ENCODE data around the gene GALNTL6. TPM values are rescaled to one million over a fixed set of nuclear protein-coding genes. Genes with fewer than 3 reads are reported as not detected.

GALNTL6 gene
- total and polyA plus RNA-seq, 3 experiments from 2014 or later = not detected

GRCh38 chr4:172357006-172357540 lies 543.9 kb downstream of the GALNTL6 start:
- no peaks in the 10 kb centered on the region for H3K27me3 Mint-ChIP-seq
- H3K27ac ChIP-seq (ENCODE audit: low read depth, low read length) = no peak overlapping the region
- no peaks in the 10 kb centered on the region for H3K36me3 ChIP-seq (ENCODE audit: insufficient read depth, low read length)
- no peaks in the 10 kb centered on the region for H3K9me3 ChIP-seq (ENCODE audit: low read length)
- no peak overlapping the region for H3K27ac Mint-ChIP-seq
- no peaks in the 10 kb centered on the region for H3K36me3 Mint-ChIP-seq
- H3K4me1 Mint-ChIP-seq = no peaks in the 10 kb centered on the region
- peaks cover 0 to 13% (median 3%) of the 10 kb centered on the region in 5 donors for H3K9me3 Mint-ChIP-seq
- no peak for DNase-seq
- no peaks in the 10 kb centered on the region for H3K4me1 ChIP-seq (ENCODE audit: insufficient read depth, low read length)
- H3K4me3 ChIP-seq (ENCODE audit: low read length) = no peak overlapping the region
- H3K27me3 ChIP-seq (ENCODE audit: insufficient read depth, low read length, poor library complexity, severe bottlenecking) = no peaks in the 10 kb centered on the region
- CTCF ChIA-PET = no interaction called here
- no peak overlapping the region for H3K4me3 Mint-ChIP-seq
- POLR2A ChIA-PET = no interaction called here

GRCh38 chr4:172362569-172362968 lies 549.4 kb downstream of the GALNTL6 start:
- no peaks in the 10 kb centered on the region for H3K9me3 ChIP-seq (ENCODE audit: low read length)
- Mint-ChIP-seq H3K4me3 (no peak overlapping the region), H3K27ac (no peak overlapping the region), H3K9me3 (peaks cover 0 to 13% (median 11%) of the 10 kb centered on the region in 5 donors), H3K27me3 (no peaks in the 10 kb centered on the region), H3K36me3 (no peaks in the 10 kb centered on the region), H3K4me1 (no peaks in the 10 kb centered on the region)
- ChIA-PET POLR2A (no interaction called here), CTCF (no interaction called here)
- no peak for DNase-seq
- no peak overlapping the region for H3K4me3 ChIP-seq (ENCODE audit: low read length)
- H3K27ac ChIP-seq (ENCODE audit: low read depth, low read length) = no peak overlapping the region
- no peaks in the 10 kb centered on the region for H3K4me1 ChIP-seq (ENCODE audit: insufficient read depth, low read length)
- H3K27me3 ChIP-seq (ENCODE audit: insufficient read depth, low read length, poor library complexity, severe bottlenecking) = no peaks in the 10 kb centered on the region
- H3K36me3 ChIP-seq (ENCODE audit: insufficient read depth, low read length) = no peaks in the 10 kb centered on the region

GRCh38 chr4:172369471-172369959 lies 556.3 kb downstream of the GALNTL6 start:
- no peaks in the 10 kb centered on the region for H3K4me1 Mint-ChIP-seq
- Histone ChIP-seq H3K27ac (ENCODE audit: low read depth, low read length) (no peak overlapping the region), H3K4me3 (ENCODE audit: low read length) (no peak overlapping the region), H3K27me3 (ENCODE audit: insufficient read depth, low read length, poor library complexity, severe bottlenecking) (no peaks in the 10 kb centered on the region), H3K36me3 (ENCODE audit: insufficient read depth, low read length) (no peaks in the 10 kb centered on the region), H3K9me3 (ENCODE audit: low read length) (no peaks in the 10 kb centered on the region), H3K4me1 (ENCODE audit: insufficient read depth, low read length) (no peaks in the 10 kb centered on the region)
- ChIA-PET POLR2A (no interaction called here), CTCF (no interaction called here)
- H3K27ac Mint-ChIP-seq = no peak overlapping the region
- no peaks in the 10 kb centered on the region for H3K27me3 Mint-ChIP-seq
- DNase-seq = no peak
- no peaks in the 10 kb centered on the region for H3K36me3 Mint-ChIP-seq
- H3K4me3 Mint-ChIP-seq = no peak overlapping the region
- peaks cover 0 to 16% (median 5%) of the 10 kb centered on the region in 5 donors for H3K9me3 Mint-ChIP-seq

GRCh38 chr4:172377486-172378140 lies 564.4 kb downstream of the GALNTL6 start:
- Histone ChIP-seq H3K4me3 (ENCODE audit: low read length) (no peak overlapping the region), H3K27me3 (ENCODE audit: insufficient read depth, low read length, poor library complexity, severe bottlenecking) (no peaks in the 10 kb centered on the region), H3K27ac (ENCODE audit: low read depth, low read length) (no peak overlapping the region), H3K9me3 (ENCODE audit: low read length) (no peaks in the 10 kb centered on the region), H3K4me1 (ENCODE audit: insufficient read depth, low read length) (no peaks in the 10 kb centered on the region), H3K36me3 (ENCODE audit: insufficient read depth, low read length) (no peaks in the 10 kb centered on the region)
- Mint-ChIP-seq H3K27me3 (no peaks in the 10 kb centered on the region), H3K4me3 (no peak overlapping the region), H3K9me3 (peaks cover 2 to 11% (median 4%) of the 10 kb centered on the region in 5 donors), H3K4me1 (no peaks in the 10 kb centered on the region), H3K36me3 (no peaks in the 10 kb centered on the region), H3K27ac (no peak overlapping the region)
- CTCF ChIA-PET = no interaction called here
- POLR2A ChIA-PET = no interaction called here
- no peak for DNase-seq

GRCh38 chr4:172379834-172380233 lies 566.6 kb downstream of the GALNTL6 start:
- Mint-ChIP-seq H3K9me3 (peaks cover 4 to 11% (median 8%) of the 10 kb centered on the region in 5 donors), H3K4me1 (no peaks in the 10 kb centered on the region), H3K36me3 (no peaks in the 10 kb centered on the region), H3K27me3 (no peaks in the 10 kb centered on the region), H3K27ac (no peak overlapping the region), H3K4me3 (no peak overlapping the region)
- CTCF ChIA-PET = no interaction called here
- Histone ChIP-seq H3K27ac (ENCODE audit: low read depth, low read length) (no peak overlapping the region), H3K27me3 (ENCODE audit: insufficient read depth, low read length, poor library complexity, severe bottlenecking) (no peaks in the 10 kb centered on the region), H3K4me3 (ENCODE audit: low read length) (no peak overlapping the region), H3K36me3 (ENCODE audit: insufficient read depth, low read length) (no peaks in the 10 kb centered on the region), H3K9me3 (ENCODE audit: low read length) (no peaks in the 10 kb centered on the region), H3K4me1 (ENCODE audit: insufficient read depth, low read length) (no peaks in the 10 kb centered on the region)
- POLR2A ChIA-PET = no interaction called here
- DNase-seq = no peak

GRCh38 chr4:172390331-172390730 lies 577.1 kb downstream of the GALNTL6 start:
- Mint-ChIP-seq H3K27ac (no peak overlapping the region), H3K4me3 (no peak overlapping the region), H3K9me3 (peaks cover 4 to 25% (median 8%) of the 10 kb centered on the region in 5 donors), H3K27me3 (no peaks in the 10 kb centered on the region), H3K4me1 (no peaks in the 10 kb centered on the region), H3K36me3 (no peaks in the 10 kb centered on the region)
- CTCF ChIA-PET = no interaction called here
- DNase-seq = no peak
- Histone ChIP-seq H3K36me3 (ENCODE audit: insufficient read depth, low read length) (no peaks in the 10 kb centered on the region), H3K4me3 (ENCODE audit: low read length) (no peak overlapping the region), H3K27ac (ENCODE audit: low read depth, low read length) (no peak overlapping the region), H3K27me3 (ENCODE audit: insufficient read depth, low read length, poor library complexity, severe bottlenecking) (no peaks in the 10 kb centered on the region), H3K9me3 (ENCODE audit: low read length) (no peaks in the 10 kb centered on the region), H3K4me1 (ENCODE audit: insufficient read depth, low read length) (no peaks in the 10 kb centered on the region)
- POLR2A ChIA-PET = no interaction called here

- Mint-ChIP-seq H3K9me3 (peaks cover under 1 to 26% (median 4%) of the 10 kb centered on the region in 5 donors), H3K4me1 (no peaks in the 10 kb centered on the region), H3K27ac (no peak overlapping the region), H3K4me3 (no peak overlapping the region), H3K27me3 (no peaks in the 10 kb centered on the region), H3K36me3 (no peaks in the 10 kb centered on the region)
- no peaks in the 10 kb centered on the region for H3K9me3 ChIP-seq (ENCODE audit: low read length)
- no peak overlapping the region for H3K4me3 ChIP-seq (ENCODE audit: low read length)
- no peak for DNase-seq
- ChIA-PET CTCF (no interaction called here), POLR2A (no interaction called here)
- no peaks in the 10 kb centered on the region for H3K4me1 ChIP-seq (ENCODE audit: insufficient read depth, low read length)
- no peaks in the 10 kb centered on the region for H3K36me3 ChIP-seq (ENCODE audit: insufficient read depth, low read length)
- no peaks in the 10 kb centered on the region for H3K27me3 ChIP-seq (ENCODE audit: insufficient read depth, low read length, poor library complexity, severe bottlenecking)
- H3K27ac ChIP-seq (ENCODE audit: low read depth, low read length) = no peak overlapping the region
Measured at GRCh38 chr4:172392741-172393140, 579.5 kb downstream of the GALNTL6 start.

- H3K9me3 Mint-ChIP-seq = peaks cover 0 to 29% (median 2%) of the 10 kb centered on the region in 5 donors
- no peak overlapping the region for H3K4me3 Mint-ChIP-seq
- Histone ChIP-seq H3K9me3 (ENCODE audit: low read length) (no peaks in the 10 kb centered on the region), H3K4me1 (ENCODE audit: insufficient read depth, low read length) (no peaks in the 10 kb centered on the region), H3K4me3 (ENCODE audit: low read length) (no peak overlapping the region), H3K27ac (ENCODE audit: low read depth, low read length) (no peak overlapping the region), H3K27me3 (ENCODE audit: insufficient read depth, low read length, poor library complexity, severe bottlenecking) (no peaks in the 10 kb centered on the region), H3K36me3 (ENCODE audit: insufficient read depth, low read length) (no peaks in the 10 kb centered on the region)
- ChIA-PET CTCF (no interaction called here), POLR2A (no interaction called here)
- DNase-seq = no peak
- H3K4me1 Mint-ChIP-seq = no peaks in the 10 kb centered on the region
- no peaks in the 10 kb centered on the region for H3K27me3 Mint-ChIP-seq
- H3K27ac Mint-ChIP-seq = no peak overlapping the region
- no peaks in the 10 kb centered on the region for H3K36me3 Mint-ChIP-seq
Measured at GRCh38 chr4:172393220-172393619, 580.0 kb downstream of the GALNTL6 start.

Measured in CD8-positive, alpha-beta memory T cell (primary cell).